Neural cell (in vitro differentiated cells): ENCODE data around the gene ZNF428.

Experiments
- EP300 ChIP-seq: fragments of 450-650 bp; conservative IDR thresholded peaks from 2 replicates; pipeline ENCODE4 v1.6.1; 2014; ENCODE audit warnings: antibody characterized with exemption, mild to moderate bottlenecking, moderate library complexity; ENCODE audit not compliant: poor library complexity, severe bottlenecking
- EZH2 ChIP-seq: fragments of 200-600, 300-800 bp; shearing (Covaris generic), sonication (generic); IDR thresholded peaks from 2 replicates; pipeline ENCODE4 v1.6.1; 2014; ENCODE audit warnings: antibody characterized with exemption, low read length, borderline replicate concordance, mild to moderate bottlenecking; ENCODE audit not compliant: insufficient read depth, poor library complexity, severe bottlenecking
- MXI1 ChIP-seq: fragments of 450-650 bp; conservative IDR thresholded peaks from 2 replicates; pipeline ENCODE4 v1.6.1; 2014; ENCODE audit warnings: antibody characterized with exemption, mild to moderate bottlenecking; ENCODE audit not compliant: poor library complexity, severe bottlenecking
- POLR2AphosphoS5 ChIP-seq: IDR thresholded peaks from 2 replicates; pipeline ENCODE4 v1.6.1; 2012
- RAD21 ChIP-seq: fragments of 450-650 bp; conservative IDR thresholded peaks from 2 replicates; pipeline ENCODE4 v1.6.1; 2014; ENCODE audit warnings: antibody characterized with exemption, mild to moderate bottlenecking, moderate library complexity
- SMC3 ChIP-seq: fragments of 450-650 bp; conservative IDR thresholded peaks from 2 replicates; pipeline ENCODE4 v1.6.1; 2014; ENCODE audit warnings: antibody characterized with exemption, mild to moderate bottlenecking, moderate library complexity; ENCODE audit not compliant: poor library complexity
- TAF1 ChIP-seq: IDR thresholded peaks from 2 replicates; pipeline ENCODE4 v1.6.1; 2012; ENCODE audit warnings: low read depth
- TF ChIP-seq, protein P1 (sequence below): IDR thresholded peaks from 2 replicates; pipeline ENCODE4 v1.6.1; 2012; ENCODE audit warnings: borderline replicate concordance
- TF ChIP-seq, protein P2 (sequence below): fragments of 450-650 bp; IDR thresholded peaks from 2 replicates; pipeline ENCODE4 v1.5.1; 2014; ENCODE audit warnings: antibody characterized with exemption, mild to moderate bottlenecking, moderate library complexity; ENCODE audit not compliant: poor library complexity, severe bottlenecking

DNA sequence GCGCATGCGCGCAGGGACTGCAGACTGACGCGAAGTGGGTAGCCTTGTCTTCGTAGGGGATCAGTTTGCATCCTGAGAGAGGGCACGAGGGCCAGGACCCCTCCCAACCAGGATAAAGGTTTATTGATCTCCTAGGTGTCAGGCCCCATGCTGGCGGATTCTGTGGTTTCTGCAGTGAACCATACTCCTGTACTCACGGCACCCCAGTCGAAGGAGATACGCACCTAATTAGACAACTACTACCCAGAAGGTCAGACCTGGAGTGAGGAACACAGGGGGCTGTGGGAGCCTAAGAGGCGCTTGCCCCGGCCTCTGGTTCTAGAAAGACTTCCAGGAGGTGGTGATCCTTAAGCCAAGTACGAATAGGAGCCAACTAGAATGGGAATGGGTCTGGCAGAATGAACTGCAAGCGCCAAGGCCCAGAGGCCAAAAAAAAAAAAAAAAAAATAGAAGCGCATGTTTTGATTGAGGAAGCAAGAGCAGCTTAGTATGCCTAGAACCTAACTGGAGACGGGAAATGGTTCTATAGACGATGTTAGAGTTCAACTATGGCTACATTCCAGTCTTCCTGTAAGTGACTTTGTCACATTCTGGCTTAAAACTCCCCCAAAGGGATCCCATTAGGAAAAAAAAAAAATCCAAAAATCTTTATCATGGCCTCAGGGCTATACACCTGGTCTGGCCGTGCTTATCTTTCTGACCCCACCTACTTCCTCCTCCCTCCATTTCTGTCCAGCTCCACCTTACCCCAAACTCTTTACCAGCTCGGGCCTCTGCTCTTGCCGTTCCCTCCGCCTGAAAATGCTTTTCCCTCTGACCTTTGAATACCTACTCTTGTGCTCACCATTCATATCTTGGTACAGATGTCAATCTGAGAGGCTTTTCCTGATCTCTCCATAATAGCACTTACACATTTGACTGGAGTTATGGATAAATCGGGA is 902 bp upstream of the ZNF428 start:
- TF ChIP-seq, protein P1, sequence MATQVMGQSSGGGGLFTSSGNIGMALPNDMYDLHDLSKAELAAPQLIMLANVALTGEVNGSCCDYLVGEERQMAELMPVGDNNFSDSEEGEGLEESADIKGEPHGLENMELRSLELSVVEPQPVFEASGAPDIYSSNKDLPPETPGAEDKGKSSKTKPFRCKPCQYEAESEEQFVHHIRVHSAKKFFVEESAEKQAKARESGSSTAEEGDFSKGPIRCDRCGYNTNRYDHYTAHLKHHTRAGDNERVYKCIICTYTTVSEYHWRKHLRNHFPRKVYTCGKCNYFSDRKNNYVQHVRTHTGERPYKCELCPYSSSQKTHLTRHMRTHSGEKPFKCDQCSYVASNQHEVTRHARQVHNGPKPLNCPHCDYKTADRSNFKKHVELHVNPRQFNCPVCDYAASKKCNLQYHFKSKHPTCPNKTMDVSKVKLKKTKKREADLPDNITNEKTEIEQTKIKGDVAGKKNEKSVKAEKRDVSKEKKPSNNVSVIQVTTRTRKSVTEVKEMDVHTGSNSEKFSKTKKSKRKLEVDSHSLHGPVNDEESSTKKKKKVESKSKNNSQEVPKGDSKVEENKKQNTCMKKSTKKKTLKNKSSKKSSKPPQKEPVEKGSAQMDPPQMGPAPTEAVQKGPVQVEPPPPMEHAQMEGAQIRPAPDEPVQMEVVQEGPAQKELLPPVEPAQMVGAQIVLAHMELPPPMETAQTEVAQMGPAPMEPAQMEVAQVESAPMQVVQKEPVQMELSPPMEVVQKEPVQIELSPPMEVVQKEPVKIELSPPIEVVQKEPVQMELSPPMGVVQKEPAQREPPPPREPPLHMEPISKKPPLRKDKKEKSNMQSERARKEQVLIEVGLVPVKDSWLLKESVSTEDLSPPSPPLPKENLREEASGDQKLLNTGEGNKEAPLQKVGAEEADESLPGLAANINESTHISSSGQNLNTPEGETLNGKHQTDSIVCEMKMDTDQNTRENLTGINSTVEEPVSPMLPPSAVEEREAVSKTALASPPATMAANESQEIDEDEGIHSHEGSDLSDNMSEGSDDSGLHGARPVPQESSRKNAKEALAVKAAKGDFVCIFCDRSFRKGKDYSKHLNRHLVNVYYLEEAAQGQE = peak; percentile 7
- TF ChIP-seq, protein P2, sequence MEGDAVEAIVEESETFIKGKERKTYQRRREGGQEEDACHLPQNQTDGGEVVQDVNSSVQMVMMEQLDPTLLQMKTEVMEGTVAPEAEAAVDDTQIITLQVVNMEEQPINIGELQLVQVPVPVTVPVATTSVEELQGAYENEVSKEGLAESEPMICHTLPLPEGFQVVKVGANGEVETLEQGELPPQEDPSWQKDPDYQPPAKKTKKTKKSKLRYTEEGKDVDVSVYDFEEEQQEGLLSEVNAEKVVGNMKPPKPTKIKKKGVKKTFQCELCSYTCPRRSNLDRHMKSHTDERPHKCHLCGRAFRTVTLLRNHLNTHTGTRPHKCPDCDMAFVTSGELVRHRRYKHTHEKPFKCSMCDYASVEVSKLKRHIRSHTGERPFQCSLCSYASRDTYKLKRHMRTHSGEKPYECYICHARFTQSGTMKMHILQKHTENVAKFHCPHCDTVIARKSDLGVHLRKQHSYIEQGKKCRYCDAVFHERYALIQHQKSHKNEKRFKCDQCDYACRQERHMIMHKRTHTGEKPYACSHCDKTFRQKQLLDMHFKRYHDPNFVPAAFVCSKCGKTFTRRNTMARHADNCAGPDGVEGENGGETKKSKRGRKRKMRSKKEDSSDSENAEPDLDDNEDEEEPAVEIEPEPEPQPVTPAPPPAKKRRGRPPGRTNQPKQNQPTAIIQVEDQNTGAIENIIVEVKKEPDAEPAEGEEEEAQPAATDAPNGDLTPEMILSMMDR = no peak
- TF ChIP-seq RAD21 (no peak), EZH2 (no peak), EP300 (no peak), MXI1 (no peak), SMC3 (no peak), POLR2AphosphoS5 (peak; percentile 7), TAF1 (no peak)
